IPS-NIHi7 (cell line): ENCODE data around the gene ABCG1.
"Not testable (repeated sequence)": the region's sequence is repeated elsewhere in the genome, so short reads cannot be mapped to it uniquely, and the experiment has no call there.

ENCODE experiments used
- DNase-seq: peaks from one replicate; pipeline ENCODE4 v3.0.0; 2012; ENCODE audit warnings: mixed read lengths; ENCODE audit errors: extremely low spot score

The ABCG1 gene

DNA sequence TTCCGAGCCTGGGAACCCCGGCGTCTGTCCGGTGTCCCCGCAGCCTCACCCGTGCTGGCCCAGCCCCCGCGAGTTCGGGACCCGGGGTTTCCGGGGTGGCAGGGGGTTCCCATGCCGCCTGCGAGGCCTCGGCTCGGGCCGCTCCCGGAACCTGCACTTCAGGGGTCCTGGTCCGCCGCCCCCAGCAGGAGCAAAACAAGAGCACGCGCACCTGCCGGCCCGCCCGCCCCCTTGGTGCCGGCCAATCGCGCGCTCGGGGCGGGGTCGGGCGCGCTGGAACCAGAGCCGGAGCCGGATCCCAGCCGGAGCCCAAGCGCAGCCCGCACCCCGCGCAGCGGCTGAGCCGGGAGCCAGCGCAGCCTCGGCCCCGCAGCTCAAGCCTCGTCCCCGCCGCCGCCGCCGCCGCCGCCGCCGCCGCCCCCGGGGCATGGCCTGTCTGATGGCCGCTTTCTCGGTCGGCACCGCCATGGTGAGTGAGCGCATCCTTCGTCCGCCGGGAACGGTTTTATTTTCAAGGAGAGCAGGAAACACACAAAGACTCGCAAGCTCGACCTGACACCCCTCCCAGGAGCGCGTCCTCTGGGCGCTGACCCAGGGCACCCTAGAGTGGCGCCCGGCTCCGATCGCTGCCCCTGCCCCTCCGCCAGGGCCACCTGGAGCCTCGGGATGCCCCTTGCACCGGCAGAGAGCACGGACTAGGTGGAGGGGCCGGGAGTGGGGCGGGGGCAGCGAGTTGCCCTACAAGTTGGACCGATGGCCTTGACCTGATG is at the start of gene ABCG1:
TSS of gene ABCG1 (plus strand) at position 305 of the 770 bp plus-strand sequence. CDS start at position 428, 123 bp downstream.
- peak; percentile 92 for DNase-seq

DNA sequence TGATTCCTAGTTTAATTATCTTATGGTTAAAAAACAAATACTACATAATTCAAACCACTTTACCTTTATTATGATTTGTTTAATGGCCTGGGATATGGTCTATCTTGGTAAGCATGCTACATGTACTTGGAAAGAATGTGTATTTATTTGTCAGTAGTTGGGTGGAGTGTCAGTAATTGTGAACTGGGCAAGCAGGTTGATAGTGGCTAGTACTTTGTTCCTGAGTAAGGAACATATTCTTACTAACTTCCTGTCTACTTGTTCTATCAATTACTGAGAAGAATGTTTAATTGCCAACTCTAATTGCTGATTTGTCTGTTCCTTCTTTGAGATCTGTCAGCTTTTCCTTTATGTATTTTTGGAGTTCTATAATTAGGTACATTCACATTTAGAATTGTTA is 49.2 kb upstream of the ABCG1 start:
- no peak for DNase-seq

GRCh38 chr21:42171091-42172053 is 47.6 kb upstream of the ABCG1 start:
- no peak for DNase-seq

DNA sequence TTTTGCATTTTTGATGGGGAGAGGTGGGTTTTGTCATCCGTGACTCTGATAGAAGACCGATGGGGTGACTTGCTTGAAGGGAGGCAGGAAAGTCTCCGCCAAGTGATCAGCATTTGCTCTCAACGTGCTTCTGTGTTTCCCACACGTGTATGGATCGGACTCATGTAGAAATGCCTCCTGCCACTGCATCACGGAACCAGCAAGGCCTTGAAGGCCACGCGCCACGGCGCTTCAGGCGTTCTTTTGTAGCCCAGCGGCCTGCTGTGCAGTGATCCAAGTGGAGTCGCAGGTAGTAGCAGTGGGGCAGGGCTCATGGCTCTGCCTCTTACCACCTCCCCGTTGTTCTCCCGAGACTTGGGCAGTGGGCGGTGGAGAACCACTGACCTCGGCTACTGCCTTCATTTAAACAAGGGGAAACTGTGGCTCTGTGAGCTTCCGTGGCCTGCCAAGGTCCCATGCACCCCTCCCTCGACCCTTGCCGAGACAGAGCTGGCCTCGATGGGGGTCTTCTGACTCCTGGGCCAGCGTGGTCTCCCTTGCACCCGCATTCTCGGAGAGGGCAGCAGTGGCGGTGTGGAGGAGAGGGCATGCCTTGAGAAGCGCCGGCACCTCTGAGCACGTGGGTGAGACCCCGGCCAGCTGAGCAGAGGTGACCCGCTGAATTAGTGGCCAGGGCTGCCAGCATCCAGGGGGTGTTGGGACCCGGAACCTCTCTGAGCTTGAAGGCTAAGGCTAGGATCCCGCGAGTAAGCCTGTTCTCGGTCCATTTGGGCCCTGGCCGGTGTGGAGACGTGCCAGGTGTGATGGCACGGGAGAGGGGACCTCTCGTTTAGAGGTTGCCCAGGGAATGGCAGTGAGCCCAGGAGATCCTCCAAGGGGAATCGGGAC is 46.1 kb upstream of the ABCG1 start:
- DNase-seq, result no peak

DNA sequence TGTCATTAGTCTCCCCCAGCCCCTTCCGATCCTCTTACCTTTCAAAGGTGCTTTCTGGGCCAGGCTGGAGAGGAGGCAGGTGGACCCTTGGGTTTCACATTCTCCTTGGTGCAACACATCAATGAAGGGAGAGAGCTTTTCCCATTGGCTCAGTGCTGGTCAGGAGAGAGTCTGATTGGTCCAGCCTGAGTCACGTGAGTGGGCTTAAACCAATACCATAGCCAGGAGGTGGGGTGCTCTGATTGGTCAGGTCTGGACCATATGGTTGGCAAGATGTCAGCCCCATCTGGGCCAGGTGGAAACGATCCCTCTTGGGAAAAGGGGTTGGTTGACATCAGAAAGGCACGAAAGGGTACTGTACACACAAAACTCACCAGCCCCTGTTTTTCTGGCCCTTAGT is 44.8 kb upstream of the ABCG1 start:
- no peak for DNase-seq

- DNase-seq, result no peak
Measured at GRCh38 chr21:42175110-42175710, 43.7 kb upstream of the ABCG1 start.

DNA sequence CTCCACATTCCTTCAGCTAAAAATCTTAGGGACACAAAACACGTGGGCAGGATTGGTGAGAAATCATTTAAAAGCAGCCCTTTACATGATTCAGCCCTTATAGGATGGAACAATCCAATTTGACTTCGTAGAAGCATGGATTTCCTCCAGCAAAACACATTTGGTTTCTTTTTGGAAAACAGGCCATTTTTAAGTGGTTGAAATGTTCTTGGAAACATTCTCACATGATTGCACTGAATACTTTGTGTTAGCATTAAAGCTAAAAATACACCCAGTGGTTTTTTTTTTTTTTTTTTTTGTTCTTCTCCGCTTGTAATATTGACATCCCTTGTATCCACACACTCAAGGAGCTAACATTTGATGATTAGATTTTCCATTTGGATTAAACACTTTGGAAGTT is 42.1 kb upstream of the ABCG1 start:
- no peak for DNase-seq

DNA sequence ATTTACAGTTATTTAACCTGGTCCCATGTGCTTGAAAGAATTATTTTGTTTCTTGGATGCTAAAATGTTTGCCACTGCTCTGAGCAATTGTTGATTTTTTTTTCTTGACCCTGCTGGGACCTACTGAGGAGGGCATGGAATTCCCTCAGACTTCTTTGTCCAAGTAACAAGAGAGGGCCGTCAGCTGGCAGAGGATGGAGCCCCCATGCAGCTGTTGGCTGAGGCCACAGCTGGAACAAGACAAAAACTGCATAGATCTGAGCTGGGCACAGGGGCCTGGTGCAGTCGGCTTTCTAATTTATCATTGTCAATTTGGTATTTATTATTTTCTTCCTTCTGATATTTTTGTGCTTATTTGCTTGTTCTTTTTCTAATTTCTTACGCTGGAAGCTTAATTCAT is 39.6 kb upstream of the ABCG1 start:
- DNase-seq, result no peak

GRCh38 chr21:42180001-42180400 is 38.9 kb upstream of the ABCG1 start:
- DNase-seq, result not testable (repeated sequence)

DNA sequence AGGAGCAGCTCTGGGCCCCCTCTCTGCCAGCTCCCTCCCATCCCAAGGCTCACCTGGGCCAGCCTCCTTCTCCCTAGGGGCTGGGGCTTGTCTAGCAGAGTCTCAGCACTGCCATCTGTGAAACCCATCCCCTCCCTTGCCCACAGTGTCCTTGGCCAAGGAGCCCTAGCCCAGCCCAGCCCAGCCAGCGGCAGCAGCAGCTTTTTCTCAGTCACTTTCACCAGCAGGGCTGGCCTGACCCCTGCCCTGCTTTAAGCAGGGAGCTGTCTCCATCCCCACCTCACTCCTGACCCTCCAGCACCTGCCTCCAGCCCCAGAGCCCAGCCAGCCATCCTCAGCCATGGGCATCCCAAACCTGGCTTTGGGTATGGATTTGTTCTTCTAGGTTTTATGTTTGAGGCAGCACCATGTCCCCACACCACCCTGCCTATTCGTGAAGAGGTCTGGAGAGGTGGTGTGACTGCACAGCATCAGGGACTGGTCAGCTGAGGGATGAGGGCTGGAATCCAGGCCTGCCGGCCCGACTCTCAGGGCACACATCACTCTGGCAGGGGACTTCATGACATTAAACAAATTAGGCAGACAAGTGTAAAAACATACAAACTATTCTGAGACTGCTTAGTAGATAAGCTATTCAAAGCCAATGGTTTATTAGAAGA is 36.1 kb upstream of the ABCG1 start:
- no peak for DNase-seq

GRCh38 chr21:42183374-42184266 is 35.3 kb upstream of the ABCG1 start:
- no peak for DNase-seq

DNA sequence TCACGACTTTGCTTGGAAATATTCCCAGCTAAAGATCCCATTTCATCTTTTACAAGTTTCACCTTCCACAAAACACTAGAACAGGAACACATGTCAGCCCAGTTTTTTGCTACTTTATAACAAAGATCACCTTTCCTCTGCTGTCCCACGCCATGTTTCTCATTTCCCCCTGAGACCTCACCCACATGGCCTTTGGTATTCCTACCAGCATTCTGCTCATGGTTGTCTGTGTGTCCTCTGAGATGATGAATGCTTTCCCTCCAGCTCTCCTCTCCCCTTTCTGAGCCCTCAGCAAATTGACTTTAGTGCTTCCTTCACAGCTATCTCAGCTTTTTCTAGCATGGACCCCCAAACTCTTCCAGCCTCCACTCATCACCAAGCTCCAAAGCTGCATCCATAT is 32.3 kb upstream of the ABCG1 start:
- DNase-seq, result no peak

DNA sequence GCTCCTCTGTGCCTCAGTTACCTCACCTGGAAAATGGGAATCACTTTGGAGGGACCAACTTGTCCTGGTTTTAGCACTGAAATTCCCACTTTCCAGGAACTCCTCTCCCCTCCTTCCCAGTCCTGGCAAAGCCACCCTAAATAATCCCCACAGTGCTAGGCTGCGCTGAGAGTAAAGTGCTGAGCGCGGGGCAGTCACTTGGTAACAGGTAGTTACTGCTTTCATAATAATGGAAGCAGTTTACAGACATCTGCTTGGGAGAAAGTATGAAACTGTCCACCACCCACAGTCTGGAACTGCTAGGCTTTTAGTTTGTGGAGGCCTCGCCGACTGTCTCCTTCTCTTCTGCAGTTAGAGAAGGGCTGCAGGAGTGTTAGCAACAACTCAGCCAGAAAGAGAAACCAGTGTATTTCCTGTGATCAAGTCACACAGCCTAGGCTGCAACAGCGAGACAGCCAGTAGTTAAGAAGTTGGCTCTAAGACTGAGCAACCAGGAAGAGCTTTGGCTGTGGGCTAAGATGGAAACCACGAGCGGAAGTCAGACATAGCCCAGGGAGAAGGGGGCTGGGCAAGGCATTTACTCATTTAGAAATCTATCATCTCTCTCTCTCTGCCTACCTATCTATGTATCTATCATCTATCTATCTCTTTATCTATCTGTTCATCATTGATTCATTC is 30.8 kb upstream of the ABCG1 start:
- DNase-seq, result no peak

- no peak for DNase-seq
Measured at GRCh38 chr21:42188663-42189062, 30.3 kb upstream of the ABCG1 start.

DNA sequence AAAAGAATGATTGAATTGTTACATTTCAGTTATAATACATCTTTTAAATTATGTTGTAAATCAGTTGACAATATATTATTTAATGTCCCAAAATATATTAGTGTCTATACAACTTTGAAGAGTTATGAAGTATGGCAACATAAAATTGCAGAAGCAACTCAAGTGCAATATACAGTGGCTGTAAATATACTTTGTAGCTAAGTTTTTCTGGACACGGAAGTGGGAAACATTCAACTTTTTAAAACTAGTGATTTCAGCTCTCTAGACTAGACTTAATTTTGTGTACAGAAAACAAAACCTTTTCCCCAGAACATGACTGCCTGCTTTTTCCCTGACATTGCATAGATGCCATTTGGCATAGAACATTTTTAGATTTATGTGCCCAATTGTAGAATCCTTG is 29.5 kb upstream of the ABCG1 start:
- DNase-seq, result no peak

DNA sequence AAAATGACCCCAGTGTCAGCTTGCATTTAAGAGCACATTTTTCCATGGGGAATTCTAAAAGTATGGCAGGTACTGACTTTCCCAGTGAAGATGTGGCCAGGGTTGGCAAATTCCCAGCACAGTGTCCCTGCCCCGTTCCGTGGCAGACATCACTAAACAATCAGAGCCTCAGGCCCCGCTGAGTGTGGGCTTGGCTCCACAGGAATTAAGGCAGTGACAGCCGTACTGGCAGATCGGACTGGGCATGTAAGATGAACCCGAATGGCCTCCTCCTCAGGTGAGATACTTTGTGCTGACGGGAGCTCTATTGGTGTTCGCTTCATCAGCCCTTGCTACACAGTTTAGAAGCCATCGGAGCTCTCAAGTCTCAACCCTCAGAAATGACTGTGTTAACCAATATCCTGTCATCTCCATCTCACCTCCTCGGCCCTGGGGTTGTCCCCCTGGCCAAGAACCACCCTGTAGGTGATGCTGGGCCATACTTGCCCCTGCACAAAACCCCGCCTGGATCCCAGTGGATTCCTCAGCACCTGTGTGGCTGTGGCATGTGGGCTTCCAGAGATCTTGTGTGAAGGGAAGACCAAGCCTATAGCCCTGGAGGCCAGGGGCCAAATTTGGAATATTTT is 29.0 kb upstream of the ABCG1 start:
- no peak for DNase-seq

- no peak for DNase-seq
Measured at GRCh38 chr21:42190486-42190863, 28.5 kb upstream of the ABCG1 start.

- DNase-seq, result no peak
Measured at GRCh38 chr21:42191064-42191463, 27.9 kb upstream of the ABCG1 start.
